Stimulated activated CD8-positive, alpha-beta memory T cell treated with anti-CD3 and anti-CD28 coated beads, Interleukin-4, amount 100 ng/mL, for 48 hours (primary cell): ENCODE results near the gene SHF.

ENCODE experiments used
- DNase-seq: peaks from one replicate; pipeline ENCODE4 v3.0.0-alpha.2; 2020

Gene SHF

GRCh38 chr15:45121706-45122417 is 65.9 kb downstream of the SHF start:
- no peak for DNase-seq

- DNase-seq = no peak
These were observed 66.7 kb downstream of the SHF start for GRCh38 chr15:45121020-45121419.

DNA sequence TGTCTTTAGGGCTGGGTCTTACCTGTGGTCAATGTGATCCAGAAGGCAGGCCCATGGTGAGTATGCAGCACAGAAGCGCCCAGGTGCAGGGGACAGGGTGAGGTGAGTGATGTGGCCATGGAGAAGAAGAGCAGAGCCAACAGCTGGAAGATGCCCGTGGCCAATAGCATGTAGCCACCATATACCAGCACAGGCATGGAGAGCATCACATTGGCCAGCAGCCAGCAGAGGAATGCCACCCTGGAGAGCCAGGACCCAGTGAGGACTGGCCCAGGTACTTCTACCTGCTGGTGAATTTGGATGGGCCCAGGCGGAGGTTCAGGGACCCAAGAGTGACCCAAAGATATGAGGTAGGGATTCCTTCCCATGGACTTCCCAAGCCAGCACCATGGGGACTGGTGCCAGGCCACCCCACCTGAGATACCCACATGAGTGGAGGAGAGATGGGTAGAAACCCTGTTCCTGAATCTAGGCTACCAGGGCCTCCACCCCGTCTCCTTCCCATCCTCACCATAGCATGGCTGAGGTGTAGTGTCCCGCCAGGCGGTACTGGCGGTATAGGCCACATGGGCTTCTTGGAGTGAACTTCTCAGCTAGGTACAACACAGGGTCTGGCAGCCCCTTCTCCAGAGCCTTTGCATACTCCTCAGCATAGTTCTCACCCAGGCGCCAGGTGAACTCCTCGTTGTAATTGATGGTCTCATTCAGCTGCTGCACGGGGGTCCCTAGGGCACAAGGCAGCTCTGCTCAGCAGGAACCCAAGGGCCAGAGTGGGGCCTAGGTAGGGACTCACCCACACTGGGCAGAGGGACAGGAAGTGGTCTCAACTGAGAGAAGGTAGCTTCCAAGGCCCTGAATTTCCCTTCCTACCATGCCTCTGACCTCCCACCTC is 67.4 kb downstream of the SHF start:
- DNase-seq = no peak

DNA sequence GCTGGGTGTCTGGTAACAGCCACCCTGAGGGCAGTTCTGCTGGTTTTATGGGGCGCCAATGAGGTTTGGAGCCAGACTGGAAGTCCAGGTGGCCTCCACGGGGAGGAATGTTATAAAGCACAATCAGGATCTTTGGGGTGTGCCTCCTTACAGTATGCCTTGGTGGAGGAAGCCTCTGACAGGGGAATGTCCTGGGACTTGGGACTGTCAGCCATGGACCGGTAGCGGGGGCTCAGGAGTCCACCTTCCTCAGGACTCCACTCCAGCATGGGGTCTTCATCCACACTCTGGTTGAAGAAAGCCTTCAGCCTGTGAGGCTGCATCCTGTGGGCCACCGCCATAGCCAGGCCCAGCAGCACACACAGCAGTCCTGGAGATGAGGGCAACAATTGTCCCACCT is 68.8 kb downstream of the SHF start:
- no peak for DNase-seq

DNA sequence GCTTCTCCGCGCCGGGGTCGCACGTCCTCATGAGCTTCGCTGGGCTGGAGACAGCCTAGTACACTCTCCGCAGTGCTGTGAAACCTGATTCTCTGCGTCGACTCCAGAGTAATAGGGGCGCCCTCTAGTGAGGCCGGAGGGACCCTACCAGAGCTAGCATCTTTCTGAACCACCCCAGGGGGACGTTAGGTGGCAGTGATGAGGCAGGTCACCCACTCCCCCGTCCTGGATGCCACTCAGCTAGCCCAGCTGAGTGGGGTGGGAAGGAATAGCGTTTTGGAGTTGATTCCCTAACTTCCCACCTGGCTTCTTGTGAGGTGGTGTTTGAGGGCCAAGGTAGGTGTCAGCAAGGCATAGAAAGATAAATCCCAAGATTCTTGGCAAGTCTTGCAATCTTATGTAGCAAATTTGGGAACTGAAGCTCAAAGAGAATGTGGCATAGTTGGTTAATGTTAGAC is 69.6 kb downstream of the SHF start:
- peak; percentile 89 for DNase-seq

- no peak for DNase-seq
These were observed 70.2 kb downstream of the SHF start for GRCh38 chr15:45117308-45118130.
